Mucosa of descending colon (tissue), 3 donors: Measurements from ENCODE around the gene HTT. TPM values are rescaled to one million over a fixed set of nuclear protein-coding genes. Genes with fewer than 3 reads are reported as not detected.
A peak's percentile ranks its signal among the peaks of the same experiment; 100 is the strongest.

ENCODE experiments used
- ATAC-seq: fragments of 200-7000 bp; cut with Tn5 transposase; one replicate; pipeline ENCODE4 v1.9.1; 2020; ENCODE audit warnings: mild to moderate bottlenecking, moderate library complexity
- DNase-seq, 3 donors: peaks; one replicate each; pipeline ENCODE4 v3.0.0-alpha.2; 2020
- H3K36me3 ChIP-seq: fragments of 200-600 bp; one replicate; pipeline ENCODE4 v1.8.0; 2021; ENCODE audit warnings: low read depth, mild to moderate bottlenecking
- H3K4me1 ChIP-seq: fragments of 200-600 bp; one replicate; pipeline ENCODE4 v1.8.0; 2021; ENCODE audit warnings: low read depth, mild to moderate bottlenecking
- H3K4me3 ChIP-seq: fragments of 200-600 bp; one replicate; pipeline ENCODE4 v1.8.0; 2021; ENCODE audit warnings: mild to moderate bottlenecking
- H3K9me3 ChIP-seq: fragments of 200-600 bp; one replicate; pipeline ENCODE4 v1.8.0; 2021; ENCODE audit warnings: mild to moderate bottlenecking
- intact Hi-C, 2 donors: fragments of 100-400 bp; cut with DNase I in 1 of 2; cut with micrococcal nuclease in 1 of 2; formaldehyde crosslinking; loops; one replicate each; pipeline versions ENCODE4 v1.11.0 to v1.11.1; 2022; cut with DNase I, micrococcal nuclease
- total RNA-seq, 3 donors: library from RNA; stranded (reverse); fragmentation: NEBNext Ultra II Directional in 2 of 3; extraction: Animal tissue kit (Norgen Biotek cat#: 25700) in 2 of 3; gene quantifications; one replicate each; pipeline versions ENCODE4 v1.2.1 to v1.2.4, GENCODE V29; 2021 to 2023
- TF ChIP-seq, protein P1 (sequence below): fragments of 200-600 bp; IDR thresholded peaks from one replicate; pipeline ENCODE4 v1.8.0; 2022; ENCODE audit warnings: antibody characterized with exemption, mild to moderate bottlenecking
- donor health status: DM: no; HTN: no; CAD: no; lungs with moderate emphysema.
- donor health status: DM: no; HTN: no; CAD: no.
- donor health status: DM: no; HTN: yes; CAD: no.

Gene HTT
- total RNA-seq, 3 donors from 2014 or later = 51.3 to 71.8 (median 67.5) TPM

- no peak for DNase-seq
- ATAC-seq = peak; percentile 40
- Histone ChIP-seq H3K4me1 (no peaks in the 10 kb centered on the region), H3K36me3 (peaks cover 14% of the 10 kb centered on the region), H3K9me3 (no peaks in the 10 kb centered on the region), H3K4me3 (no peak overlapping the region)
- TF ChIP-seq, protein P1, sequence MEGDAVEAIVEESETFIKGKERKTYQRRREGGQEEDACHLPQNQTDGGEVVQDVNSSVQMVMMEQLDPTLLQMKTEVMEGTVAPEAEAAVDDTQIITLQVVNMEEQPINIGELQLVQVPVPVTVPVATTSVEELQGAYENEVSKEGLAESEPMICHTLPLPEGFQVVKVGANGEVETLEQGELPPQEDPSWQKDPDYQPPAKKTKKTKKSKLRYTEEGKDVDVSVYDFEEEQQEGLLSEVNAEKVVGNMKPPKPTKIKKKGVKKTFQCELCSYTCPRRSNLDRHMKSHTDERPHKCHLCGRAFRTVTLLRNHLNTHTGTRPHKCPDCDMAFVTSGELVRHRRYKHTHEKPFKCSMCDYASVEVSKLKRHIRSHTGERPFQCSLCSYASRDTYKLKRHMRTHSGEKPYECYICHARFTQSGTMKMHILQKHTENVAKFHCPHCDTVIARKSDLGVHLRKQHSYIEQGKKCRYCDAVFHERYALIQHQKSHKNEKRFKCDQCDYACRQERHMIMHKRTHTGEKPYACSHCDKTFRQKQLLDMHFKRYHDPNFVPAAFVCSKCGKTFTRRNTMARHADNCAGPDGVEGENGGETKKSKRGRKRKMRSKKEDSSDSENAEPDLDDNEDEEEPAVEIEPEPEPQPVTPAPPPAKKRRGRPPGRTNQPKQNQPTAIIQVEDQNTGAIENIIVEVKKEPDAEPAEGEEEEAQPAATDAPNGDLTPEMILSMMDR = no peak
- intact Hi-C loops = no loop called here
Measured at GRCh38 chr4:3213106-3213425, 138.6 kb downstream of the HTT start.

- no peak overlapping the region for H3K4me3 ChIP-seq
- H3K9me3 ChIP-seq = no peaks in the 10 kb centered on the region
- TF ChIP-seq, protein P1 = no peak
- intact Hi-C loops = no loop called here
- ATAC-seq = no peak
- H3K4me1 ChIP-seq = no peaks in the 10 kb centered on the region
- DNase-seq = no peak
- peaks cover 14% of the 10 kb centered on the region for H3K36me3 ChIP-seq
Measured at GRCh38 chr4:3213661-3214250, 139.3 kb downstream of the HTT start.

GRCh38 chr4:3215256-3215655, 140.8 kb downstream of the HTT start:
- no peak for DNase-seq
- ATAC-seq = no peak
- H3K4me1 ChIP-seq = no peaks in the 10 kb centered on the region
- peaks cover 14% of the 10 kb centered on the region for H3K36me3 ChIP-seq
- no peak overlapping the region for H3K4me3 ChIP-seq
- no peaks in the 10 kb centered on the region for H3K9me3 ChIP-seq
- intact Hi-C loops = no loop called here
- TF ChIP-seq, protein P1 = no peak

DNA sequence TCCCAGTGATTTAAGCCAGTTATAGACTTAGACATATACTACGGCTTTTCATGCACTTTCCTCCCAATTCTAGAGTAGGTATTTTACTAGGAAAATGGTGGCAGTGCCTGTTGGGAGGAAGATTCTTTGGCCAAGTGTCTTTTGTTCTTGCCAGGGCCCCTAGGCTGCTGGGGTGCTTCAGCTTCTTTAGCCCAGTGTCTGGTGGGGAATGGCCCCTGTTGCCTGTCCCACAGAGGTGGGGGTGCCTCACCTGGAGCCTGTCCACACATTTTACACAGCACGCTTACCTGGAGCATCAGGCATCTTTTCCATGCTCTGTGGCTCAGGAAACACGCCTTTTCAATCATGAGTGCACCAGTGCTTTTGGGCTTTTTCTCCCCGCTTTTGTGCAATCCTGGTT, 141.3 kb downstream of the HTT start:
- no peak for DNase-seq
- intact Hi-C loops = no loop called here
- TF ChIP-seq, protein P1 = no peak
- Histone ChIP-seq H3K36me3 (peaks cover 14% of the 10 kb centered on the region), H3K9me3 (no peaks in the 10 kb centered on the region), H3K4me1 (no peaks in the 10 kb centered on the region), H3K4me3 (no peak overlapping the region)
- ATAC-seq = no peak

DNA sequence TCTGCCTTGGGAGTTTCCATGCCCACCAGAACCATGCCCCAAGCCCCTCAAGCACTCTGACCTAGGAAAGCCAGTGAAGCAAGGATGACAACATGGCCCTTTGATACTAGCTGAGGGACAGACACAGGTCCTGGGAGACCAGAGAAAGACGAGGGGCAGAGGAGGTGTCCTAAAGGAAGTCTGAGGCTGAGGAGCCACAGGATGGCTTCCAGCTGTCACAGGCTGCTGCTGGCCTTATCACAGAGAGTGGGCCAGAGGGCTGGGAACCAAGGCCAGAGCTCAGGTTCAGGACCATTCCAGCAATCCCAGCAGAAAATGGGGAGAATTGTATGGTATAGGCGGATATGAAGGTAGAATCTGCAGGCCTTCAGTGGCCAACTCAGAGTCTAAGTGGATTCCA, 142.8 kb downstream of the HTT start:
- no peaks in the 10 kb centered on the region for H3K9me3 ChIP-seq
- TF ChIP-seq, protein P1 = no peak
- intact Hi-C loops = no loop called here
- peaks cover 10% of the 10 kb centered on the region for H3K36me3 ChIP-seq
- H3K4me1 ChIP-seq = no peaks in the 10 kb centered on the region
- ATAC-seq (no peak), DNase-seq (no peak)
- no peak overlapping the region for H3K4me3 ChIP-seq

DNA sequence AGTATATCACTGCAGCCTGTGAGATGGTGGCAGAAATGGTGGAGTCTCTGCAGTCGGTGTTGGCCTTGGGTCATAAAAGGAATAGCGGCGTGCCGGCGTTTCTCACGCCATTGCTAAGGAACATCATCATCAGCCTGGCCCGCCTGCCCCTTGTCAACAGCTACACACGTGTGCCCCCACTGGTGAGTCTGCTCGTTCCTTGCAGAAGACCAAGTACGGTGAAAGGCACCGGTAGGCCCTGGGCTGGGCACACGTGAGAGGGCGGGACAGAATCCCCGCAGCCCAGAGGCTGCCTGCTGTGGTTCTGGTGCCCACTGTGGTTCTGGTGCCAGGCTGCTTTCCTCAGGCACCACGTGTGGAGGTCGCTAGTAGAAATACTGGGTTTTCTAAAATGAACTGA, 143.3 kb downstream of the HTT start:
- peaks cover 5% of the 10 kb centered on the region for H3K36me3 ChIP-seq
- H3K9me3 ChIP-seq = no peaks in the 10 kb centered on the region
- H3K4me1 ChIP-seq = no peaks in the 10 kb centered on the region
- no peak overlapping the region for H3K4me3 ChIP-seq
- DNase-seq (no peak), ATAC-seq (no peak)
- intact Hi-C loops = no loop called here
- TF ChIP-seq, protein P1 = no peak
